Measurements from ENCODE around the gene LBP. TPM values are rescaled to one million over a fixed set of nuclear protein-coding genes. Genes with fewer than 3 reads are reported as not detected.
A peak's percentile ranks its signal among the peaks of the same experiment; 100 is the strongest.

The LBP gene
- total and polyA plus RNA-seq, 8 donors = 0.08 to 2.4 TPM; not detected in 6

GRCh38 chr20:38418509-38419204 lies 72.4 kb downstream of the LBP start:
- H3K9me3 ChIP-seq = no peaks in the 10 kb centered on the region
- H3K4me3 ChIP-seq = no peak overlapping the region
- no peaks in the 10 kb centered on the region for H3K27me3 ChIP-seq
- 62 to 70% (median 64%) methylated on average over 4 of the region's 4 CpGs for WGBS, 5 donors
- peaks cover 0 to 8% (median 2%) of the 10 kb centered on the region in 4 donors for H3K4me1 ChIP-seq
- intact Hi-C loops (cut with DNase I; ENCODE audit: low total_unique reads) = no loop called here
- H3K27ac ChIP-seq = no peak overlapping the region
- peak in 1 of 2 donors; percentile 35 for DNase-seq
- no peak for TF ChIP-seq EP300 (IDR thresholded peaks at IDR 0.05)
- TF ChIP-seq, protein P1, sequence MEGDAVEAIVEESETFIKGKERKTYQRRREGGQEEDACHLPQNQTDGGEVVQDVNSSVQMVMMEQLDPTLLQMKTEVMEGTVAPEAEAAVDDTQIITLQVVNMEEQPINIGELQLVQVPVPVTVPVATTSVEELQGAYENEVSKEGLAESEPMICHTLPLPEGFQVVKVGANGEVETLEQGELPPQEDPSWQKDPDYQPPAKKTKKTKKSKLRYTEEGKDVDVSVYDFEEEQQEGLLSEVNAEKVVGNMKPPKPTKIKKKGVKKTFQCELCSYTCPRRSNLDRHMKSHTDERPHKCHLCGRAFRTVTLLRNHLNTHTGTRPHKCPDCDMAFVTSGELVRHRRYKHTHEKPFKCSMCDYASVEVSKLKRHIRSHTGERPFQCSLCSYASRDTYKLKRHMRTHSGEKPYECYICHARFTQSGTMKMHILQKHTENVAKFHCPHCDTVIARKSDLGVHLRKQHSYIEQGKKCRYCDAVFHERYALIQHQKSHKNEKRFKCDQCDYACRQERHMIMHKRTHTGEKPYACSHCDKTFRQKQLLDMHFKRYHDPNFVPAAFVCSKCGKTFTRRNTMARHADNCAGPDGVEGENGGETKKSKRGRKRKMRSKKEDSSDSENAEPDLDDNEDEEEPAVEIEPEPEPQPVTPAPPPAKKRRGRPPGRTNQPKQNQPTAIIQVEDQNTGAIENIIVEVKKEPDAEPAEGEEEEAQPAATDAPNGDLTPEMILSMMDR (IDR thresholded peaks at IDR 0.05) = no peak
- peaks cover 58 to 96% (median 91%) of the 10 kb centered on the region in 4 donors for H3K36me3 ChIP-seq

DNA sequence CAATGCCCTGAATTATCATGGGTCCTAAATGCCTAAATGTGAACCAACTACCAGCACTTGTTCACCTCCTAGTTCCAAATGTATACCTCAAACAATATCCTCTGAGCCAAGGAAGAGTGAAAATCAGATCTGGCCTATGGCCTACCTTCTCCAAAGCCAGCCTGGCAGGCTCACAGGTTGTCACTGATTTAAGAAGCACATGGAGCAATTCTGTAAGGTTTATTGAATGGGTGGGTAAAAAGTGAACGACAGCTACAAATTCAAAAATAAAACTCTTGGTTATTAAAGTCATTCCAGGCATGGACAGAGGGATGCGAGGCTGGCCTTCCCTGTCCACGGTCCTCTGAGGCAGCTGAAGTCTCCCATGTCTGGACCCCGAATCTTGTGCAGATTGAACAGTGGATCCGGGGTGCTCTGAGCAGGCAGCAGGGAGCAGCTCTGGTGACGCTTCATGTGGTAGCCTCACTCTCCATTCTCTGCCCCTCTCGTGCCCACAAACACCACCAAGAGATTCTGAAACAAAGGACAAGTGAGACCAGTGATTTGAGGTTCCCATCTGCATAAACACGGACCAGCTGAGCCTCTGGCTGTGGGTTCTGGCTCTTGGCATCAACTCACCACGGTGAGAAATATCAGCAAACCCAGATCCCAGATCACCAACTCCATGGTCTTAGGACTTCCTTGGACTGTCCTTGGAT lies 74.3 kb downstream of the LBP start:
- no peak for TF ChIP-seq POLR2A (IDR thresholded peaks at IDR 0.05)
- no peak for TF ChIP-seq POLR2AphosphoS5 (IDR thresholded peaks at IDR 0.05)
- TF ChIP-seq, protein P1 (IDR thresholded peaks at IDR 0.05) = no peak
- TF ChIP-seq EP300 (IDR thresholded peaks at IDR 0.05) = no peak
- peaks cover 0 to 12% (median 5%) of the 10 kb centered on the region in 4 donors for H3K4me1 ChIP-seq
- no peaks in the 10 kb centered on the region for H3K9me3 ChIP-seq
- WGBS, 5 donors = 91 to 94% (median 93%) methylated on average over 9 of the region's 9 CpGs
- DNase-seq = no peak
- intact Hi-C loops (cut with DNase I; ENCODE audit: low total_unique reads) = no loop called here
- no peak overlapping the region for H3K4me3 ChIP-seq
- no peaks in the 10 kb centered on the region for H3K27me3 ChIP-seq
- H3K36me3 ChIP-seq = peaks cover 77 to 97% (median 93%) of the 10 kb centered on the region in 4 donors
- no peak overlapping the region for H3K27ac ChIP-seq

DNA sequence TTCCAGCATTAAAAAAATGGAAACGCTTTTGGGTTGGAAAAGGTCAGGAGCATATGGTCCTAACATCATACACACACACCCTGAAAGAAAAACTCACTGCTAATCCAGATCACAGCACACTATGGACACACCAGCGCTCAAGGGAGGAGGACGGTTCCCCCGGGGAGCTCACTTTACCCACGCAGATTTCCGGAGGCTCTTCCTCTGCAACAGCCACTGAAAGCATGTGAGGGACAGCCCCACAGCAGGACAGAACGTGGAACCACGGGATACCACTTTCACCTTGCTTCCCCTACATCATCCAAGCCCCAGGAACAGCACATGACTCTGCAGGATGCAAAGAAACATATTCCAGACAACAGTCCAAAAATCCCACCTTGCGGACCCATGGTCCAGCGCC lies 75.6 kb downstream of the LBP start:
- WGBS, 5 donors = 74 to 88% (median 82%) methylated on average over 10 of the region's 10 CpGs
- no peak for DNase-seq
- Histone ChIP-seq H3K36me3 (peaks cover 85 to 97% (median 93%) of the 10 kb centered on the region in 4 donors), H3K4me1 (peaks cover 0 to 19% (median 5%) of the 10 kb centered on the region in 4 donors), H3K27ac (no peak overlapping the region), H3K27me3 (no peaks in the 10 kb centered on the region), H3K4me3 (no peak overlapping the region), H3K9me3 (no peaks in the 10 kb centered on the region)
- TF ChIP-seq POLR2A (IDR thresholded peaks at IDR 0.05) = no peak
- TF ChIP-seq POLR2AphosphoS5 (IDR thresholded peaks at IDR 0.05) = no peak
- TF ChIP-seq, protein P1 (IDR thresholded peaks at IDR 0.05) = no peak
- TF ChIP-seq EP300 (IDR thresholded peaks at IDR 0.05) = no peak
- intact Hi-C loops (cut with DNase I; ENCODE audit: low total_unique reads) = no loop called here

DNA sequence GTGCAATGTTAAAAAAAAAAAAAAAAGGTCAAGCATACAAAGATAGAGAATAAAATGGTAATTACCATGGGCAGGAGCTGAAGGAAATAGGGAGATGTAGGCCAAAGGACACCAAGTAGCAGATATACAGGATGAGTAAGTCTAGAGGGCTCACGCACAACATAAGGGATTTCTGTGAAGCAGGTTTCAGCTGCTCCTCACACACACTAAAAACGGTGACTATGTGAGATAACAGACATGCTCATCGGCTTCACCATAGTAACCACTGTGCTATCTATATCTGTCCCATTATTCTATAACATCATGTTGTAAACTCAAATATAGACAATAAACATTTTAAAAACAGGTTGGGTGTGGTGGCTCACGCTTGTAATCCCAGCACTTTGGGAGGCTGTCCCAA lies 77.3 kb downstream of the LBP start:
- Histone ChIP-seq H3K27ac (no peak overlapping the region), H3K36me3 (peaks cover 96 to 100% (median 100%) of the 10 kb centered on the region in 4 donors), H3K27me3 (no peaks in the 10 kb centered on the region), H3K4me1 (peaks cover 0 to 31% (median 10%) of the 10 kb centered on the region in 4 donors), H3K4me3 (no peak overlapping the region), H3K9me3 (no peaks in the 10 kb centered on the region)
- intact Hi-C loops (cut with DNase I; ENCODE audit: low total_unique reads) = no loop called here
- TF ChIP-seq POLR2A (IDR thresholded peaks at IDR 0.05) (no peak), POLR2AphosphoS5 (IDR thresholded peaks at IDR 0.05) (no peak), EP300 (IDR thresholded peaks at IDR 0.05) (no peak)
- TF ChIP-seq, protein P1 (IDR thresholded peaks at IDR 0.05) = no peak
- 64 to 83% (median 74%) methylated on average over 4 of the region's 4 CpGs for WGBS, 5 donors
- no peak for DNase-seq

Data from stomach (tissue), 9 donors.